SK-N-SH (cell line): ENCODE measurements around the gene ACKR3.

Experiments
- CHD2 ChIP-seq: fragments of 150-350 bp; IDR thresholded peaks from 2 replicates; pipeline ENCODE4 v1.6.1; 2018; ENCODE audit warnings: low read length; ENCODE audit not compliant: partially characterized antibody
- EP300 ChIP-seq, 2 experiments: IDR thresholded peaks; 2 replicates each; pipeline versions ENCODE4 v1.4.0 to v1.6.1; 2012; ENCODE audit warnings: borderline replicate concordance in 1 of 2, low read depth in 1 of 2, low read length in 1 of 2
- GABPA ChIP-seq: IDR thresholded peaks from 2 replicates; pipeline ENCODE4 v1.4.0; 2012; ENCODE audit warnings: low read depth, mild to moderate bottlenecking
- JUND ChIP-seq: IDR thresholded peaks from 2 replicates; pipeline ENCODE4 v1.4.0; 2012
- POLR2AphosphoS5 ChIP-seq: IDR thresholded peaks from 2 replicates; pipeline ENCODE4 v1.6.1; 2012; ENCODE audit warnings: low read depth, low read length
- RCOR1 ChIP-seq: fragments of 150-350 bp; IDR thresholded peaks from 2 replicates; pipeline ENCODE4 v1.6.1; 2017; ENCODE audit warnings: antibody characterized with exemption, low read length
- RFX5 ChIP-seq: IDR thresholded peaks from 2 replicates; pipeline ENCODE4 v1.6.1; 2012; ENCODE audit warnings: mild to moderate bottlenecking, improper control_type of control experiment, low read length
- SMC3 ChIP-seq: IDR thresholded peaks from 2 replicates; pipeline ENCODE4 v1.6.1; 2012; ENCODE audit warnings: low read depth, low read length, improper control_type of control experiment
- YY1 ChIP-seq: IDR thresholded peaks from 2 replicates; pipeline ENCODE4 v1.4.0; 2012; ENCODE audit warnings: low read depth, mild to moderate bottlenecking
- TF ChIP-seq, protein P1 (sequence below): fragments of 200-600 bp; sonication (generic); IDR thresholded peaks from 2 replicates; pipeline ENCODE4 v1.6.1; 2017; ENCODE audit warnings: antibody characterized with exemption, mild to moderate bottlenecking, moderate library complexity
- TF ChIP-seq, protein P2 (sequence below): IDR thresholded peaks from 2 replicates; pipeline ENCODE4 v1.6.1; 2012; ENCODE audit warnings: mild to moderate bottlenecking, low read depth, low read length, moderate library complexity
- TF ChIP-seq, protein P3 (sequence below): IDR thresholded peaks from 2 replicates; pipeline ENCODE4 v1.4.0; 2012; ENCODE audit warnings: low read depth

DNA sequence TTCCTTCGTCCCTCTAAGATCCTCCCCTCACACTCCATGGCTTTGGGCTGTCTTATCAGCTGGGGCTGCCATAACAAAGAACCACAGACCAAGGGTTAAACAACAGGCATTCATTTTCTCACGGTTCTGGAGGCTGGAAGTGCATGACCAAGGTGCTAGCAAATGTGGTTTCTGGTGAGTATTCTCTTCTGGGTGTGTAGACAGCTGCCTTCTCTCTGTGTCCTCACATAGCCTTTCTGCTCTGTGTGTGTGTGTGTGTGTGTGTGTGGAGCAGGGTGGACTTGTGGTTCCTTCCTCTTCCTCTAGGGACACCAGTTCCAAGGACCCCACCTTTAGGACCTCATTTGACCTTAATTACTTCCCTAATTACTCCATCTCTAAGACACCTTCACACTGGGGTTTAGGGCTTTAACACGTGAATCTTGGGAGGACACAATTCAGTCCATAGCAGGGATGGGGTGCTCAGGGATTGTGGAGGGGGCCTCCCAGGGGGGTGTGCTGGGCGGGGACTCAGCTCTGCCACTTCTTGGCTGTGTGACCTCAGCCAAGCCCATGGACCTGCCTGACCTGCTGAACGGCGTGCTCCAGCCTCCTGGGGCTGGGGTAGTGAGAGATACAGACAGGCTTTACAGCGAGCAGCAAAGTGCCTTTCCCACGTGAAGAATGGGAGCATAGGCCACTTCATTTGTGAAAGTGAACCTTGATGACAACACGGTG, 38.0 kb downstream of the ACKR3 start:
- TF ChIP-seq, protein P1, sequence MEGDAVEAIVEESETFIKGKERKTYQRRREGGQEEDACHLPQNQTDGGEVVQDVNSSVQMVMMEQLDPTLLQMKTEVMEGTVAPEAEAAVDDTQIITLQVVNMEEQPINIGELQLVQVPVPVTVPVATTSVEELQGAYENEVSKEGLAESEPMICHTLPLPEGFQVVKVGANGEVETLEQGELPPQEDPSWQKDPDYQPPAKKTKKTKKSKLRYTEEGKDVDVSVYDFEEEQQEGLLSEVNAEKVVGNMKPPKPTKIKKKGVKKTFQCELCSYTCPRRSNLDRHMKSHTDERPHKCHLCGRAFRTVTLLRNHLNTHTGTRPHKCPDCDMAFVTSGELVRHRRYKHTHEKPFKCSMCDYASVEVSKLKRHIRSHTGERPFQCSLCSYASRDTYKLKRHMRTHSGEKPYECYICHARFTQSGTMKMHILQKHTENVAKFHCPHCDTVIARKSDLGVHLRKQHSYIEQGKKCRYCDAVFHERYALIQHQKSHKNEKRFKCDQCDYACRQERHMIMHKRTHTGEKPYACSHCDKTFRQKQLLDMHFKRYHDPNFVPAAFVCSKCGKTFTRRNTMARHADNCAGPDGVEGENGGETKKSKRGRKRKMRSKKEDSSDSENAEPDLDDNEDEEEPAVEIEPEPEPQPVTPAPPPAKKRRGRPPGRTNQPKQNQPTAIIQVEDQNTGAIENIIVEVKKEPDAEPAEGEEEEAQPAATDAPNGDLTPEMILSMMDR = 0 out of 2 replicates have a peak, but pooled peaks have one; percentile 6
- no peak for TF ChIP-seq RFX5
- TF ChIP-seq EP300 (IDR thresholded peaks at IDR 0.05; ENCODE audit: borderline replicate concordance in 1 of 2, low read depth in 1 of 2, low read length in 1 of 2) = no peak
- TF ChIP-seq, protein P2, sequence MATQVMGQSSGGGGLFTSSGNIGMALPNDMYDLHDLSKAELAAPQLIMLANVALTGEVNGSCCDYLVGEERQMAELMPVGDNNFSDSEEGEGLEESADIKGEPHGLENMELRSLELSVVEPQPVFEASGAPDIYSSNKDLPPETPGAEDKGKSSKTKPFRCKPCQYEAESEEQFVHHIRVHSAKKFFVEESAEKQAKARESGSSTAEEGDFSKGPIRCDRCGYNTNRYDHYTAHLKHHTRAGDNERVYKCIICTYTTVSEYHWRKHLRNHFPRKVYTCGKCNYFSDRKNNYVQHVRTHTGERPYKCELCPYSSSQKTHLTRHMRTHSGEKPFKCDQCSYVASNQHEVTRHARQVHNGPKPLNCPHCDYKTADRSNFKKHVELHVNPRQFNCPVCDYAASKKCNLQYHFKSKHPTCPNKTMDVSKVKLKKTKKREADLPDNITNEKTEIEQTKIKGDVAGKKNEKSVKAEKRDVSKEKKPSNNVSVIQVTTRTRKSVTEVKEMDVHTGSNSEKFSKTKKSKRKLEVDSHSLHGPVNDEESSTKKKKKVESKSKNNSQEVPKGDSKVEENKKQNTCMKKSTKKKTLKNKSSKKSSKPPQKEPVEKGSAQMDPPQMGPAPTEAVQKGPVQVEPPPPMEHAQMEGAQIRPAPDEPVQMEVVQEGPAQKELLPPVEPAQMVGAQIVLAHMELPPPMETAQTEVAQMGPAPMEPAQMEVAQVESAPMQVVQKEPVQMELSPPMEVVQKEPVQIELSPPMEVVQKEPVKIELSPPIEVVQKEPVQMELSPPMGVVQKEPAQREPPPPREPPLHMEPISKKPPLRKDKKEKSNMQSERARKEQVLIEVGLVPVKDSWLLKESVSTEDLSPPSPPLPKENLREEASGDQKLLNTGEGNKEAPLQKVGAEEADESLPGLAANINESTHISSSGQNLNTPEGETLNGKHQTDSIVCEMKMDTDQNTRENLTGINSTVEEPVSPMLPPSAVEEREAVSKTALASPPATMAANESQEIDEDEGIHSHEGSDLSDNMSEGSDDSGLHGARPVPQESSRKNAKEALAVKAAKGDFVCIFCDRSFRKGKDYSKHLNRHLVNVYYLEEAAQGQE = no peak
- no peak for TF ChIP-seq YY1
- TF ChIP-seq, protein P3, sequence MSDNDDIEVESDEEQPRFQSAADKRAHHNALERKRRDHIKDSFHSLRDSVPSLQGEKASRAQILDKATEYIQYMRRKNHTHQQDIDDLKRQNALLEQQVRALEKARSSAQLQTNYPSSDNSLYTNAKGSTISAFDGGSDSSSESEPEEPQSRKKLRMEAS = no peak
- no peak for TF ChIP-seq SMC3
- TF ChIP-seq RCOR1 = no peak
- TF ChIP-seq JUND = no peak
- no peak for TF ChIP-seq POLR2AphosphoS5
- no peak for TF ChIP-seq CHD2
- TF ChIP-seq GABPA = no peak
